Subcutaneous abdominal adipose tissue (tissue), 5 donors: ENCODE data around the gene ANKAR.

Source experiments
- H3K27ac ChIP-seq: one replicate; pipeline ENCODE4 v1.7.0; 2013; ENCODE audit warnings: low read depth, mild to moderate bottlenecking, inconsistent platforms, low read length, moderate library complexity
- H3K27me3 ChIP-seq, 5 donors: one replicate each; pipeline ENCODE4 v1.7.0; 2013; ENCODE audit warnings: low read length in 5 of 5, inconsistent platforms in 1 of 5; ENCODE audit not compliant: control insufficient read depth in 5 of 5, insufficient read depth in 4 of 5
- H3K36me3 ChIP-seq, 5 donors: one replicate each; pipeline ENCODE4 v1.7.0; 2013; ENCODE audit warnings: low read length in 5 of 5; ENCODE audit not compliant: control insufficient read depth in 5 of 5, insufficient read depth in 5 of 5
- H3K4me1 ChIP-seq, 5 donors: one replicate each; pipeline ENCODE4 v1.7.0; 2013; ENCODE audit warnings: low read length in 5 of 5, mild to moderate bottlenecking in 3 of 5, moderate library complexity in 1 of 5; ENCODE audit not compliant: control insufficient read depth in 5 of 5, insufficient read depth in 5 of 5
- H3K4me3 ChIP-seq, 5 donors: one replicate each; pipeline ENCODE4 v1.7.0; 2013; ENCODE audit warnings: low read length in 5 of 5, low read depth in 1 of 5
- H3K9ac ChIP-seq, 5 donors: one replicate each; pipeline ENCODE4 v1.7.0; 2013; ENCODE audit warnings: low read length in 5 of 5, mild to moderate bottlenecking in 4 of 5, moderate library complexity in 3 of 5
- H3K9me3 ChIP-seq, 5 donors: one replicate each; pipeline ENCODE4 v1.7.0; 2013; ENCODE audit warnings: low read length in 5 of 5; ENCODE audit not compliant: control insufficient read depth in 5 of 5
- donor health status: healthy.
- donor health status: healthy.
- donor health status: healthy.
- donor health status: healthy.
- donor health status: healthy.

The ANKAR gene, protein sequence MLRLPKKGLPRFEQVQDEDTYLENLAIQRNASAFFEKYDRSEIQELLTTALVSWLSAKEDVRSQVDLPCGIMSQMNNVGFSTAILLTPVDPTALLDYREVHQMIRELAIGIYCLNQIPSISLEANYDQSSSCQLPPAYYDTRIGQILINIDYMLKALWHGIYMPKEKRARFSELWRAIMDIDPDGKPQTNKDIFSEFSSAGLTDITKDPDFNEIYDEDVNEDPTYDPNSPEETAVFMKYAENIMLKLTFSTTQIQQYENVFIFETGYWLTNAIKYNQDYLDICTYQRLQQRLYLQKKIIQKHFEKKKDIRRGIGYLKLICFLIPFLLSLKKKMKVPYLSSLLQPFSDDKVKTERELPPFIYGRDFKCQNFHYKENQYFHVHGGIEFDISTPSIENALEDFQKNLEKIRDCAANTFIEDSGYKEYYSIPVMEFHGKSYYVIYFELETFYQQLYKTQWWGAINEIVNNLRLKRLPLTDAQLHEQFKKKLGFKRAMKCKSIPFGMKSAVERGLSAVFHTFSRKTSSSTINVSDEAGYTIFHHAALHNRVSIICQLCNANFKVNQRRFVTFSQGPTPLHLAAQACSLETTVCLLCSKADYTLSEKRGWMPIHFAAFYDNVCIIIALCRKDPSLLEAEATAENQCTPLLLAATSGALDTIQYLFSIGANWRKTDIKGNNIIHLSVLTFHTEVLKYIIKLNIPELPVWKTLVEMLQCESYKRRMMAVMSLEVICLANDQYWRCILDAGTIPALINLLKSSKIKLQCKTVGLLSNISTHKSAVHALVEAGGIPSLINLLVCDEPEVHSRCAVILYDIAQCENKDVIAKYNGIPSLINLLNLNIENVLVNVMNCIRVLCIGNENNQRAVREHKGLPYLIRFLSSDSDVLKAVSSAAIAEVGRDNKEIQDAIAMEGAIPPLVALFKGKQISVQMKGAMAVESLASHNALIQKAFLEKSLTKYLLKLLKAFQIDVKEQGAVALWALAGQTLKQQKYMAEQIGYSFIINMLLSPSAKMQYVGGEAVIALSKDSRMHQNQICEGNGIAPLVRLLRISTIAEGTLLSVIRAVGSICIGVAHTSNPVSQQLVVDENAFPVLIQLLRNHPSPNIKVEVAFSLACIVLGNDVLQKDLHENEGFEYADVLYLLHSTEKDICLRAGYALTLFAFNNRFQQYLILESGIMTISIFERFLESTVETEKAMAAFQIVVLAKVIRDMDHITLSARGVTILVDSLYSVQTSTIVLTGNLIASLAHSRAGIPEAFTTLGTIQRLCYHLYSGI (N-terminal part only)

DNA sequence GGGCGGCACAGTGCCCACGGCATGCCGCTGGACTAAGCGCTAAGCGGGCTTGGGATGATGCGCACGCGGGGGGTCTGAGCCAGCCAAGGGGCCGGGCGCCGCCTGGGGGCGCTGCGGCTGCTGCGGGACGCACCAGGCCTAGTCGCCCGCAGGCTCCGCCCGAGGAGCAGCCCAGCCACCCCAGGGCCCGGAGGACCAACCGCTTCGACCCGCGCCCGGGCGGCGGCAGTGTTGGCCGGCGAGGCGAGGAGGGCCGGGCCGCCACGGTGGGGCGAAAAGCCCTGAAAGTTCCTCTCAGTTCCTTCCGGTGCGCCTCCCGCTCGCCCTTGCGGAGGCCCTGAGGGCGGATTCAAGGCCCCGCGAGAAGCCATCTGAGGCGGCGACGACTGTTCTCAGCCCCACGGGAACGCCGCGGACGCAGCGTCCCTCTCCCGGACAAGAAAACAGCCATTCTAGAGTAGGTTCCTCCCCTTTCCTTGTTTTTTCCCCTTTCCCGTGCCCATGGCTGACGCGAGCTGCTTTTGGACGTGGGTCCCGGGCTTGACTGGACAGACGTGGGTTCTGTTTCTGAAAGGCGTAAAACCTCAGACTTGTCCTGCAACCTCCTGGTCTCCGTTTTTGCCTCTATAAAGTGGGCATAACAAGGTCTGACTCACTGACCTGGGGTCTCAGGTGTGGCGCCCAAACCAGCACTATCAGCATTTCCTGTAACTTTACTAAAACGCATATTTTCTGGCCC is at the start of gene ANKAR:
TSS of gene ANKAR (plus strand) at position 297 of the 739 bp plus-strand sequence. CDS start 1,821 bp downstream, outside the sequence.
- Histone ChIP-seq H3K4me3 (peak within 1 kb of the TSS; percentile 67 to 93 (median 89)), H3K9ac (peak within 1 kb of the TSS; percentile 88 to 100 (median 97)), H3K27ac (peak within 1 kb of the TSS; percentile 99), H3K27me3 (no peaks in the 10 kb centered on the region), H3K4me1 (peaks cover 0 to 19% (median 14%) of the 10 kb centered on the region in 5 donors), H3K9me3 (no peaks in the 10 kb centered on the region), H3K36me3 (peaks cover 6 to 20% (median 19%) of the 10 kb centered on the region in 5 donors)

DNA sequence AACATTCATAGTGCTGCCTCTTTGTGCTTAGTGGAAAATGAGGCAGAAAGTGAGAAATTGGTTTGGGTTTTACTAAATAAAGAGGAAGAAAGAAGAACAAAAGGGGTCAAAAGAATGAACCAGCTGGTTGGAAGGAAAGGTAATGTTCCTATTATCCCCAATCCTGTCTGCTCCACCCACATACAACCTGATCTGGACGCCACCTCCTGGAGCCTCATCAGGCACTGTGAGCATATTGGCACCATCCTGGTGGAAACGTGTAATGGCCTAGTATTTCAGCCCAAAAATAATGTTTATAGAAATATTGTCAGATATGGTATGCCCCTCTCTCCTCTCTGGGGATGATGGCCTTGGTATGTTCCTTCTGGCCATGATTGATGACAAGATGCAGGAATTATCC is 48.8 kb upstream of the ANKAR start:
- Histone ChIP-seq H3K27me3 (no peaks in the 10 kb centered on the region), H3K4me3 (no peak overlapping the region), H3K27ac (no peak overlapping the region), H3K9me3 (no peaks in the 10 kb centered on the region), H3K4me1 (no peaks in the 10 kb centered on the region), H3K36me3 (no peaks in the 10 kb centered on the region), H3K9ac (no peak overlapping the region)

DNA sequence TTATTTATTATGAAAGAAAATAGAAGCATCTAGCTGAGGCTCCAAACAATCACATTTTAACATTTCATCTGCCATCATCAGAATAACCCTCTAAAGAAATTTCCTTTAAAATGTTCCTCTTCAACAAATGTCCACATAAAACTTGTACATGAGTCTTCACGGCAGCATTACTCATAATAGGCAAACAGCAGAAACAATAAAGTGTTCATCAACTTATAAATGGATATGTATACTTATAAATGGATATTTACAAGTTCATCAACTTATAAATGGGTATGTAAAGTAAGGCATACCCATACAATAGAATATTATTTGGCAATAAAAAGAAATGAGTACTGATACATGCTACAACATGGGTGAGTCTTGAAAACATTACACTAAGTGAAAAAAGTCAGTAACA is 46.7 kb upstream of the ANKAR start:
- no peak overlapping the region for H3K27ac ChIP-seq
- H3K4me3 ChIP-seq = no peak overlapping the region
- H3K27me3 ChIP-seq = no peaks in the 10 kb centered on the region
- H3K9ac ChIP-seq = no peak overlapping the region
- no peaks in the 10 kb centered on the region for H3K36me3 ChIP-seq
- H3K9me3 ChIP-seq = no peaks in the 10 kb centered on the region
- H3K4me1 ChIP-seq = no peaks in the 10 kb centered on the region

DNA sequence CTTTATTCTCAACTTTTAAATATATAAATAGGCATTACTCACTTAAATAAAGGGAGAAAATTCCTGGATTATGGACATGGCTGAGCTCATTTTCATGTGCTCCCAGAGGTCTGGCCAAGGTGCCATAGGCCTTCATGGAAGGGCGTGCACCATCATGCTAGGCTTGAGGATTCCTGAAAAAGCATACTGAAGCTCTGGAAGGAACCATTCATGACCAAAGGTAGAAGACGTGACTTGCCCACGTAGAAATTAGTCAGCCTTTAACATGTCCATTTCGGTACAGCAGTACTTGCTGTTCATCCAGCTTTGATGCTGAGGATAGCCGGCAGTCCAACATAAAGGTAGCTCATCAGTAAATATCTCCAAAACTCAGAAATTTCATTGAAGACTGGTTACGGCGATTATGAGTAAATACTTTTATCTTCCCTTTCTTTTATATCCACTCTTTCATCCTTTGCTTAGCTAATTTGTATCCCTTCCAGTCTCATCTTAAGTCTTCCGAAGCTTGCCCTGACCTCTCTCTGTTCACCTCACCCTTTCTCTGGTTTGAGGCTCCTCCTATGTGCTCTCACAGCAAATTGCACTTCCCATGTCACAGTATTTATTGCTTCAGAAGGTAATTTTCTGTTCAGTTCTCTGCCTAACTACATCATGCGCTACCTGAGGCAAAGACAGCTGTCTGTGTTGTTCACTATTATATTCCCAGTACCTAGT is 45.5 kb upstream of the ANKAR start:
- Histone ChIP-seq H3K9me3 (no peaks in the 10 kb centered on the region), H3K4me1 (no peaks in the 10 kb centered on the region), H3K4me3 (no peak overlapping the region), H3K36me3 (no peaks in the 10 kb centered on the region), H3K9ac (no peak overlapping the region), H3K27ac (no peak overlapping the region), H3K27me3 (no peaks in the 10 kb centered on the region)

DNA sequence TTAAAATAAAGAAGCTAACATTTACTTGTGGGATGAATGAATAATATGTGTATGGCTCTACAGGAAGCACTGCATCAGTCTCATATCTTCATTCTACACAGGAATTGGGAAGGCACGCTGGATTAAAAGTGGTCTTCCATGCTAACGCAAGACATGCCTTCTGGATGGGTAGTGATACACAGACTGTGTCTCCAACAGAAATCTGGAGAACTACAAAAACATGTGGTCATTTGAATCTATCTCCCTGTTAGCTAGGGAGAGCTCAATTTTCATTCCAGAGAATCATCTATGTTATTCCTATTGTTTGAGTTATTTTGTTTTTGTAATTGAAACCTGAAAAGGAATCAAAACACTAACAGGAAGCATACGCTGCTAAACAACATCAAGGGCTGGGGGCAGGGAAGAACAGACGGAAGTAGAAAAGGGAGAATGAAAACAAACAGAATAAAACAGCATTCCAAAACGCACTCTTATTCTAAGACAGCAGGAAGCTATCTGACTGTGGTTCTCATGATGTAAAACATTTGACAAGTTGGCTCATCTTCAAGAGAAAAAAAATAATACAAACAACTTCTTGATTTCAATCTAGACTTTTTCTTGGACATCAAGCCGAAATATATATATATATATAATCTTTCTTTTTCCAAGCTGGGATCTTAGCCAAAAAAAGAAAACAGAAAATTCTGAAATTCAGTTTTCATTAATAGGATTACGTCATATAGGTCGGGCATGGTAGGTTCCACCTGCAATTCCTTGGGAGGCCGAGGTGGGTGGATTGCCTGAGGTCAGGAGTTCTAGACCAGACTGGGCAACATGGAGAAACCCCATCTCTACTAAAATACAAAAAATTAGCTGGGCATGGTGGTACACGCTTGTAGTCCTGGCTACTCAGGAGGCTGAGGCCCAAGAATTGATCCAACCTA is 44.7 kb upstream of the ANKAR start:
- no peaks in the 10 kb centered on the region for H3K27me3 ChIP-seq
- no peak overlapping the region for H3K27ac ChIP-seq
- no peaks in the 10 kb centered on the region for H3K4me1 ChIP-seq
- no peak overlapping the region for H3K4me3 ChIP-seq
- H3K36me3 ChIP-seq = no peaks in the 10 kb centered on the region
- no peak overlapping the region for H3K9ac ChIP-seq
- H3K9me3 ChIP-seq = no peaks in the 10 kb centered on the region

DNA sequence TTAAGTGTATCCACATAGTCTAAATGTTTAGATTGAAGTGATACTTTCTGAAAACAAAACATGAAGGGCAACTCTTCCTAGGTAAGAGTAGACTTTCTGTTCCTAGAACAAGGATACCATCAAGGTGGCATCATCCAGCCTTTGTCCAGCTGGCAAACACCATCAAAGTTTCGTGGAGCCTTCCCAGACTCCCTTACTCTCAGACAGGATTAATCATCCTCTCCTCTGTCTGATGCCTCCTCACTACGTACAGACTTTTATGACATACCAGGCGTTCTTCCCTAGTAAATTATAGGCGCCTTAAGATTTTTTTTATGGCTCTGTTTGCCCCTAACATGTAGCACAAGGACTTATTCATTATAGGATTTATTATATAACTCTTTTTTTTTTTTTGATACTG is 42.6 kb upstream of the ANKAR start:
- Histone ChIP-seq H3K9me3 (no peaks in the 10 kb centered on the region), H3K4me3 (no peak overlapping the region), H3K9ac (no peak overlapping the region), H3K4me1 (no peaks in the 10 kb centered on the region), H3K27ac (no peak overlapping the region), H3K27me3 (no peaks in the 10 kb centered on the region), H3K36me3 (no peaks in the 10 kb centered on the region)

DNA sequence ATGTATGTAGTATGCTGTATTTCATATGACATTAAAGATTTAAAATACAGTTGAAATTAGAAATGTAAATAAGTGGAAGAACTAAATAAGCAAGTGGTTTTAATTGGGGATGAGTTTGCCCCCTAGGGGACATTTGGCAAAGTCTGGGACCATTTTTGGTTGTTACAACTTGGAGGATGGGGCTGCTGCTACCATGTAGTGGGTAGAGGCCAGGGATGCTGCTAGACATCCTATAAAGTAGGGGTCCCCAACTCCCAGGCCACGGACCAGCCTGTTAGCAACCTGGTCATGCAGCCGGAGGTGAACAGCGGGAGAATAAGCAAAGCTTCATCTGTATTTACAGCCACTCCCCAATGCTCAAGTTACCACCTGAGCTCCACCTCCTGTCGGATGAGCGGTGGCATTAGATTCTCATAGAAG is 41.1 kb upstream of the ANKAR start:
- Histone ChIP-seq H3K27me3 (no peaks in the 10 kb centered on the region), H3K9me3 (no peaks in the 10 kb centered on the region), H3K36me3 (no peaks in the 10 kb centered on the region), H3K4me1 (no peaks in the 10 kb centered on the region), H3K9ac (no peak overlapping the region), H3K4me3 (no peak overlapping the region), H3K27ac (no peak overlapping the region)

DNA sequence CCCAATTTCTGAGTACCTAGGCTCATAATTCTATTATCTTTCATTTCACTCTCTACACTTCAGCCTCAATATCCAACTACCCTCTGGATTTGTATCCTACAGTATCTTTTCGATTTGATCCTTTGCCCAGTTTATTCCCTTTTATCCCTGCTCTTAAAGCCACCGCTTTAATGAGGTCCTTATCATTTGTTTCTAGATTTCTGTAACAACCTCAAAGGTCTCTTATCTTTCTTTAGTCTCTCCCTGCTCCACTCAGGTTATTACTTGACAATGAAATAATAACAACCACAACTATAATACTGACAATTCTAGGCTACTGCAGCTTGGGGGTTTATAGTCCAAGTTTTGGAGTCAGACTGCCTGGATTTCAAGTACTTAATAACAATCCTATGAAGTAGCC is 39.1 kb upstream of the ANKAR start:
- no peak overlapping the region for H3K4me3 ChIP-seq
- H3K27me3 ChIP-seq = no peaks in the 10 kb centered on the region
- no peak overlapping the region for H3K9ac ChIP-seq
- H3K9me3 ChIP-seq = no peaks in the 10 kb centered on the region
- H3K36me3 ChIP-seq = no peaks in the 10 kb centered on the region
- no peak overlapping the region for H3K27ac ChIP-seq
- H3K4me1 ChIP-seq = no peaks in the 10 kb centered on the region
